Adrenal gland (tissue), 5 donors: ENCODE measurements around the gene AP4E1.

ENCODE experiments used
- POLR2A ChIP-seq, 2 donors: fragments of 450-650 bp; IDR thresholded peaks; one replicate each; pipeline ENCODE4 v1.6.1; 2017; ENCODE audit warnings: antibody characterized with exemption in 2 of 2, mild to moderate bottlenecking in 2 of 2, moderate library complexity in 1 of 2
- TF ChIP-seq, protein P1 (sequence below), 6 experiments: fragments of 450-650 bp in 4 of 6; fragments of 200-600 bp in 2 of 6; sonication (generic) in 1 of 6; IDR thresholded peaks; 1 replicate in 5 of 6; 2 replicates in 1 of 6; pipeline versions ENCODE4 v1.5.1 to v1.8.0; 2016 to 2021; ENCODE audit warnings: antibody characterized with exemption in 6 of 6, mild to moderate bottlenecking in 2 of 6, moderate library complexity in 1 of 6
- donor health status: DM: no; HTN: no; CAD: no.

DNA sequence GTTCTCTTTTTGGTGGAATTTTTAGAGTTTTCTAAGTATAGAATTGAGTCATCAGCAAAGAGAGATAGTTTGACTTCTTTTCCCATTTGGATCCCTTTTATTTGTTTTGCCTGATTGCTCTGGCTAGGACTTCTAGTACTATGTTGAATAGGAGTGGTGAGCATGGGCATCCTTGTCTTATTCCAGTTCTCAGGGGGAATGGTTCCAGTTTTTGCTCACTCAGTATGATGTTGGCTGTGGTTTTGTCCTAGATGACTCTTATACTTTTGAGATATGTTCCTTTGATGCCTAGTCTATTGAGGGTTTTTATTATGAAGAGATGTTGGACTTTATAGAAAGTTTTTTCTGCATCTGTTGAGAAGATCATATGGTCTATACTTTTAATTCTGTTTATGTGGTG is 113.7 kb downstream of the AP4E1 start:
- TF ChIP-seq, protein P1, sequence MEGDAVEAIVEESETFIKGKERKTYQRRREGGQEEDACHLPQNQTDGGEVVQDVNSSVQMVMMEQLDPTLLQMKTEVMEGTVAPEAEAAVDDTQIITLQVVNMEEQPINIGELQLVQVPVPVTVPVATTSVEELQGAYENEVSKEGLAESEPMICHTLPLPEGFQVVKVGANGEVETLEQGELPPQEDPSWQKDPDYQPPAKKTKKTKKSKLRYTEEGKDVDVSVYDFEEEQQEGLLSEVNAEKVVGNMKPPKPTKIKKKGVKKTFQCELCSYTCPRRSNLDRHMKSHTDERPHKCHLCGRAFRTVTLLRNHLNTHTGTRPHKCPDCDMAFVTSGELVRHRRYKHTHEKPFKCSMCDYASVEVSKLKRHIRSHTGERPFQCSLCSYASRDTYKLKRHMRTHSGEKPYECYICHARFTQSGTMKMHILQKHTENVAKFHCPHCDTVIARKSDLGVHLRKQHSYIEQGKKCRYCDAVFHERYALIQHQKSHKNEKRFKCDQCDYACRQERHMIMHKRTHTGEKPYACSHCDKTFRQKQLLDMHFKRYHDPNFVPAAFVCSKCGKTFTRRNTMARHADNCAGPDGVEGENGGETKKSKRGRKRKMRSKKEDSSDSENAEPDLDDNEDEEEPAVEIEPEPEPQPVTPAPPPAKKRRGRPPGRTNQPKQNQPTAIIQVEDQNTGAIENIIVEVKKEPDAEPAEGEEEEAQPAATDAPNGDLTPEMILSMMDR (IDR thresholded peaks at IDR 0.05) = no peak
- no peak for TF ChIP-seq POLR2A (IDR thresholded peaks at IDR 0.05)
